ENCODE data around the gene ITGA11. TPM values are rescaled to one million over a fixed set of nuclear protein-coding genes. Genes with fewer than 3 reads are reported as not detected.
A peak's percentile ranks its signal among the peaks of the same experiment; 100 is the strongest.

The ITGA11 gene
- total RNA-seq, 1 donor from 2014 or later: 0.51 TPM

GRCh38 chr15:68441045-68441743 lies 9.2 kb upstream of the ITGA11 start:
- Mint-ChIP-seq H3K4me1 (no peaks in the 10 kb centered on the region), H3K4me3 (no peak overlapping the region), H3K27ac (ENCODE audit: unreplicated experiment) (no peak overlapping the region), H3K9me3 (peaks cover 3% of the 10 kb centered on the region), H3K36me3 (ENCODE audit: low read depth) (no peaks in the 10 kb centered on the region), H3K27me3 (ENCODE audit: low read depth) (peaks cover 38% of the 10 kb centered on the region)
- no peak for TF ChIP-seq CTCF (conservative IDR thresholded peaks at IDR 0.05)
- DNase-seq (ENCODE audit: low read depth, low spot score): peak; percentile 0

GRCh38 chr15:68440136-68440535 lies 8.2 kb upstream of the ITGA11 start:
- Mint-ChIP-seq H3K4me1 (no peaks in the 10 kb centered on the region), H3K9me3 (peaks cover 3% of the 10 kb centered on the region), H3K27ac (ENCODE audit: unreplicated experiment) (no peak overlapping the region), H3K36me3 (ENCODE audit: low read depth) (no peaks in the 10 kb centered on the region), H3K4me3 (no peak overlapping the region), H3K27me3 (ENCODE audit: low read depth) (peaks cover 44% of the 10 kb centered on the region)
- TF ChIP-seq CTCF (conservative IDR thresholded peaks at IDR 0.05): no peak
- DNase-seq (ENCODE audit: low read depth, low spot score): no peak

- no peak overlapping the region for H3K4me3 Mint-ChIP-seq
- peak; percentile 0 for DNase-seq (ENCODE audit: low read depth, low spot score)
- no peaks in the 10 kb centered on the region for H3K4me1 Mint-ChIP-seq
- H3K27ac Mint-ChIP-seq (ENCODE audit: unreplicated experiment): no peak overlapping the region
- H3K9me3 Mint-ChIP-seq: peaks cover 2% of the 10 kb centered on the region
- TF ChIP-seq CTCF (conservative IDR thresholded peaks at IDR 0.05): no peak
- H3K27me3 Mint-ChIP-seq (ENCODE audit: low read depth): peaks cover 49% of the 10 kb centered on the region
- H3K36me3 Mint-ChIP-seq (ENCODE audit: low read depth): no peaks in the 10 kb centered on the region
These were observed 7.5 kb upstream of the ITGA11 start for GRCh38 chr15:68439506-68439905.

GRCh38 chr15:68436680-68437079 lies 4.7 kb upstream of the ITGA11 start:
- peak; percentile 0 for DNase-seq (ENCODE audit: low read depth, low spot score)

GRCh38 chr15:68435966-68436365 lies 4.0 kb upstream of the ITGA11 start:
- Mint-ChIP-seq H3K27ac (ENCODE audit: unreplicated experiment) (no peak overlapping the region), H3K4me1 (peaks cover 7% of the 10 kb centered on the region), H3K9me3 (no peaks in the 10 kb centered on the region), H3K27me3 (ENCODE audit: low read depth) (peaks cover 74% of the 10 kb centered on the region), H3K4me3 (no peak overlapping the region), H3K36me3 (ENCODE audit: low read depth) (no peaks in the 10 kb centered on the region)
- no peak for TF ChIP-seq CTCF (conservative IDR thresholded peaks at IDR 0.05)
- peak; percentile 0 for DNase-seq (ENCODE audit: low read depth, low spot score)

More at GRCh38 chr15:68436680-68437079, 4.7 kb upstream of the ITGA11 start:
- no peaks in the 10 kb centered on the region for H3K9me3 Mint-ChIP-seq
- H3K27me3 Mint-ChIP-seq (ENCODE audit: low read depth): peaks cover 67% of the 10 kb centered on the region
- peaks cover 7% of the 10 kb centered on the region for H3K4me1 Mint-ChIP-seq
- no peaks in the 10 kb centered on the region for H3K36me3 Mint-ChIP-seq (ENCODE audit: low read depth)
- H3K27ac Mint-ChIP-seq (ENCODE audit: unreplicated experiment): no peak overlapping the region
- H3K4me3 Mint-ChIP-seq: no peak overlapping the region
- TF ChIP-seq CTCF (conservative IDR thresholded peaks at IDR 0.05): no peak
